Sigmoid colon (tissue), 7 donors: ENCODE measurements around the gene METAP2. TPM values are rescaled to one million over a fixed set of nuclear protein-coding genes. Genes with fewer than 3 reads are reported as not detected.

Source experiments
- DNase-seq: peaks from one replicate; pipeline ENCODE4 v3.0.0-alpha.2; 2019
- H3K27ac ChIP-seq, 4 donors: fragments of 200-600 bp; sonication (generic); one replicate each; pipeline ENCODE4 v1.5.1; 2016 to 2019; ENCODE audit warnings: mild to moderate bottlenecking in 1 of 4
- H3K27me3 ChIP-seq, 3 donors: fragments of 200-600 bp; sonication (generic); one replicate each; pipeline ENCODE4 v1.5.1; 2019; ENCODE audit warnings: mild to moderate bottlenecking in 1 of 3
- H3K36me3 ChIP-seq, 4 donors: fragments of 200-600 bp; sonication (generic); one replicate each; pipeline ENCODE4 v1.5.1; 2016 to 2019
- H3K4me1 ChIP-seq, 4 donors: fragments of 200-600 bp; sonication (generic); one replicate each; pipeline ENCODE4 v1.5.1; 2017 to 2019
- H3K4me3 ChIP-seq, 4 donors: fragments of 200-600 bp; sonication (generic); one replicate each; pipeline ENCODE4 v1.5.1; 2017 to 2019; ENCODE audit warnings: mild to moderate bottlenecking in 2 of 4, moderate library complexity in 1 of 4
- H3K9me3 ChIP-seq, 4 donors: fragments of 200-600 bp in 3 of 4; sonication (generic) in 3 of 4; one replicate each; pipeline versions ENCODE4 v1.5.1 to v1.6.1; 2013 to 2019
- CTCF ChIP-seq, 4 experiments: fragments of 450-650 bp in 3 of 4; fragments of 200-600 bp in 1 of 4; IDR thresholded peaks; one replicate each; pipeline ENCODE4 v1.5.1; 2016 to 2019; ENCODE audit warnings: antibody characterized with exemption in 4 of 4, mild to moderate bottlenecking in 3 of 4, moderate library complexity in 2 of 4
- EP300 ChIP-seq, 4 donors: sonication (generic); formaldehyde crosslinking; IDR thresholded peaks; one replicate each; pipeline ENCODE4 v1.6.1; 2017; ENCODE audit warnings: antibody characterized with exemption in 4 of 4
- POLR2A ChIP-seq, 2 donors: fragments of 450-650 bp; IDR thresholded peaks; one replicate each; pipeline ENCODE4 v1.6.1; 2016; ENCODE audit warnings: antibody characterized with exemption in 2 of 2, mild to moderate bottlenecking in 2 of 2, moderate library complexity in 2 of 2
- POLR2AphosphoS5 ChIP-seq, 4 donors: sonication (generic); formaldehyde crosslinking; IDR thresholded peaks; one replicate each; pipeline ENCODE4 v1.6.1; 2017; ENCODE audit warnings: antibody characterized with exemption in 4 of 4
- WGBS, 2 donors: extraction: QIAGEN DNeasy Blood & Tissue Kit; methylation state at CpG; one replicate each; pipeline ENCODE4 v1.1.7; 2013; 5-methylcytosine and 5-hydroxymethylcytosine counted together
- intact Hi-C: fragments of 100-400 bp; cut with DNase I; formaldehyde crosslinking; loops from one replicate; pipeline ENCODE4 v1.15.1; 2023
- polyA plus RNA-seq, 3 donors: library from polyadenylated mRNA; stranded (reverse); fragments of 200-250 nt; gene quantifications; one replicate each; pipeline ENCODE4 v1.2.3, GENCODE V29; 2013
- total RNA-seq, 4 donors: library from RNA; depleted of rRNA; stranded (reverse); fragments of >200 nt; gene quantifications; one replicate each; pipeline ENCODE4 v1.1.0, GENCODE V29; 2016
- donor health status: healthy with polysubstance abuse.
- donor health status: Bipolar disorder and iron deficiency.
- donor health status: healthy.

Gene METAP2
- total and polyA plus RNA-seq, 7 donors = 45.6 to 152 (median 75.1) TPM

- TF ChIP-seq POLR2A (IDR thresholded peaks at IDR 0.05) = no peak
- TF ChIP-seq POLR2AphosphoS5 (IDR thresholded peaks at IDR 0.05) = no peak
- TF ChIP-seq CTCF (IDR thresholded peaks at IDR 0.05) = no peak
- TF ChIP-seq EP300 (IDR thresholded peaks at IDR 0.05) = no peak
- WGBS, 2 donors = 42 to 59% methylated on average over 2 of the region's 2 CpGs
- no peak for DNase-seq
- peaks cover 0 to 13% (median 7%) of the 10 kb centered on the region in 4 donors for H3K9me3 ChIP-seq
- intact Hi-C loops = no loop called here
- H3K4me3 ChIP-seq = no peak overlapping the region
- H3K27me3 ChIP-seq = no peaks in the 10 kb centered on the region
- H3K27ac ChIP-seq = no peak overlapping the region
- no peaks in the 10 kb centered on the region for H3K36me3 ChIP-seq
- no peaks in the 10 kb centered on the region for H3K4me1 ChIP-seq
Observed at GRCh38 chr12:95458761-95459160, 15.2 kb upstream of the METAP2 start.

GRCh38 chr12:95459310-95459709 is 14.6 kb upstream of the METAP2 start:
- TF ChIP-seq EP300 (IDR thresholded peaks at IDR 0.05) = no peak
- TF ChIP-seq POLR2A (IDR thresholded peaks at IDR 0.05) = no peak
- no peak for TF ChIP-seq CTCF (IDR thresholded peaks at IDR 0.05)
- no peak for TF ChIP-seq POLR2AphosphoS5 (IDR thresholded peaks at IDR 0.05)
- WGBS, 2 donors = 95% methylated on average over 3 of the region's 3 CpGs
- no peak for DNase-seq
- Histone ChIP-seq H3K27me3 (no peaks in the 10 kb centered on the region), H3K4me3 (no peak overlapping the region), H3K4me1 (no peaks in the 10 kb centered on the region), H3K36me3 (no peaks in the 10 kb centered on the region), H3K27ac (no peak overlapping the region), H3K9me3 (peaks cover 0 to 13% (median 7%) of the 10 kb centered on the region in 4 donors)
- intact Hi-C loops = no loop called here

GRCh38 chr12:95460105-95460504 is 13.8 kb upstream of the METAP2 start:
- WGBS, 2 donors = 95 to 96% methylated on average over 1 of the region's 1 CpG
- intact Hi-C loops = no loop called here
- Histone ChIP-seq H3K4me1 (no peaks in the 10 kb centered on the region), H3K27me3 (no peaks in the 10 kb centered on the region), H3K4me3 (no peak overlapping the region), H3K36me3 (no peaks in the 10 kb centered on the region), H3K27ac (no peak overlapping the region), H3K9me3 (peaks cover 0 to 13% (median 7%) of the 10 kb centered on the region in 4 donors)
- no peak for DNase-seq
- TF ChIP-seq CTCF (IDR thresholded peaks at IDR 0.05) (no peak), POLR2AphosphoS5 (IDR thresholded peaks at IDR 0.05) (no peak), EP300 (IDR thresholded peaks at IDR 0.05) (no peak), POLR2A (IDR thresholded peaks at IDR 0.05) (no peak)

- intact Hi-C loops = no loop called here
- Histone ChIP-seq H3K4me1 (no peaks in the 10 kb centered on the region), H3K27ac (no peak overlapping the region), H3K36me3 (no peaks in the 10 kb centered on the region), H3K4me3 (no peak overlapping the region), H3K9me3 (peaks cover 0 to 13% (median 7%) of the 10 kb centered on the region in 4 donors), H3K27me3 (no peaks in the 10 kb centered on the region)
- TF ChIP-seq CTCF (IDR thresholded peaks at IDR 0.05) (no peak), POLR2A (IDR thresholded peaks at IDR 0.05) (no peak), POLR2AphosphoS5 (IDR thresholded peaks at IDR 0.05) (no peak), EP300 (IDR thresholded peaks at IDR 0.05) (no peak)
- no peak for DNase-seq
- 85 to 90% methylated on average over 1 of the region's 1 CpG for WGBS, 2 donors
Observed at GRCh38 chr12:95460896-95461295, 13.1 kb upstream of the METAP2 start.

- Histone ChIP-seq H3K9me3 (peaks cover 0 to 13% (median 7%) of the 10 kb centered on the region in 4 donors), H3K4me1 (no peaks in the 10 kb centered on the region), H3K27ac (no peak overlapping the region), H3K4me3 (no peak overlapping the region), H3K27me3 (no peaks in the 10 kb centered on the region), H3K36me3 (no peaks in the 10 kb centered on the region)
- intact Hi-C loops = no loop called here
- no peak for DNase-seq
- TF ChIP-seq CTCF (IDR thresholded peaks at IDR 0.05) (no peak), POLR2A (IDR thresholded peaks at IDR 0.05) (no peak), POLR2AphosphoS5 (IDR thresholded peaks at IDR 0.05) (no peak), EP300 (IDR thresholded peaks at IDR 0.05) (no peak)
- 86 to 89% methylated on average over 4 of the region's 4 CpGs for WGBS, 2 donors
Observed at GRCh38 chr12:95462081-95462480, 11.9 kb upstream of the METAP2 start.
